CD4-positive, alpha-beta T cell (primary cell): ENCODE measurements around the gene MXI1. TPM values are rescaled to one million over a fixed set of nuclear protein-coding genes. Genes with fewer than 3 reads are reported as not detected.
"Not testable (repeated sequence)": the region's sequence is repeated elsewhere in the genome, so short reads cannot be mapped to it uniquely, and the experiment has no call there.

ENCODE experiments used
- ATAC-seq: fragments of 200-7000 bp; cut with Tn5 transposase; one replicate; pipeline ENCODE4 v1.10.0; 2022; ENCODE audit warnings: mild to moderate bottlenecking; ENCODE audit not compliant: poor library complexity
- CTCF ChIA-PET: fragments of 350-600 bp; sonication (Branson Sonifier 250); formaldehyde crosslinking; loops from one replicate; lab custom pipeline; 2021; ENCODE audit warnings: antibody characterized with exemption, inconsistent platforms; lab: Charles Lee
- POLR2A ChIA-PET: fragments of 350-600 bp; sonication (Branson Sonifier 250); formaldehyde crosslinking; loops from one replicate; lab custom pipeline; 2021; ENCODE audit warnings: antibody characterized with exemption, inconsistent platforms; lab: Charles Lee
- DNase-seq, 14 experiments: peaks; one replicate each; pipeline ENCODE4 v3.0.0-alpha.2; 2013 to 2020; ENCODE audit warnings: mixed read lengths in 2 of 14
- H3K27ac ChIP-seq, 2 donors: one replicate each; pipeline versions ENCODE4 v1.5.1 to v1.7.0; 2013; ENCODE audit warnings: low read length in 2 of 2, low read depth in 1 of 2, mild to moderate bottlenecking in 1 of 2
- H3K27me3 ChIP-seq, 2 experiments: 1 replicate in 1 of 2; 2 replicates in 1 of 2; pipeline versions ENCODE4 v1.6.1 to v1.7.0; 2013; ENCODE audit warnings: low read length in 2 of 2, control low read depth in 1 of 2, mild to moderate bottlenecking in 1 of 2, moderate library complexity in 1 of 2; ENCODE audit not compliant: insufficient read depth in 2 of 2, control insufficient read depth in 1 of 2
- H3K36me3 ChIP-seq: one replicate; pipeline ENCODE4 v1.6.1; 2013; ENCODE audit warnings: low read length, control low read depth; ENCODE audit not compliant: insufficient read depth
- H3K4me1 ChIP-seq: one replicate; pipeline ENCODE4 v1.6.1; 2013; ENCODE audit warnings: low read length, control low read depth; ENCODE audit not compliant: insufficient read depth
- H3K4me3 ChIP-seq: one replicate; pipeline ENCODE4 v1.5.1; 2013; ENCODE audit warnings: mild to moderate bottlenecking, low read length, moderate library complexity
- H3K9me3 ChIP-seq, 2 experiments: 1 replicate in 1 of 2; 2 replicates in 1 of 2; pipeline versions ENCODE4 v1.6.1 to v1.7.0; 2013; ENCODE audit warnings: low read length in 2 of 2, mild to moderate bottlenecking in 2 of 2, control low read depth in 1 of 2, moderate library complexity in 1 of 2; ENCODE audit not compliant: control insufficient read depth in 1 of 2, insufficient read depth in 1 of 2
- H3K27ac Mint-ChIP-seq: one replicate; pipeline ENCODE4 v1.8.0; 2020; ENCODE audit warnings: mixed read lengths
- H3K27me3 Mint-ChIP-seq: one replicate; pipeline ENCODE4 v1.8.0; 2021; ENCODE audit warnings: mixed read lengths
- H3K36me3 Mint-ChIP-seq: one replicate; pipeline ENCODE4 v1.8.0; 2021; ENCODE audit warnings: low read depth, mixed read lengths
- H3K4me1 Mint-ChIP-seq: one replicate; pipeline ENCODE4 v1.8.0; 2021; ENCODE audit warnings: low read depth, mixed read lengths
- H3K4me3 Mint-ChIP-seq: one replicate; pipeline ENCODE4 v1.8.0; 2020; ENCODE audit warnings: mild to moderate bottlenecking, mixed read lengths
- H3K9me3 Mint-ChIP-seq: one replicate; pipeline ENCODE4 v1.8.0; 2020; ENCODE audit warnings: mixed read lengths
- CTCF ChIP-seq: fragments of 200-600 bp; IDR thresholded peaks from one replicate; pipeline ENCODE4 v1.8.0; 2022; ENCODE audit warnings: antibody characterized with exemption, mild to moderate bottlenecking
- intact Hi-C, 2 experiments: fragments of 100-400 bp; cut with DNase I in 1 of 2; cut with micrococcal nuclease in 1 of 2; formaldehyde crosslinking; loops; one replicate each; pipeline versions ENCODE4 v1.15.1 to v1.9.0; 2023 to 2025; cut with DNase I, micrococcal nuclease
- total RNA-seq, 174 experiments: library from RNA in 2 of 174; stranded (reverse) in 2 of 174; gene quantifications; one replicate each; pipeline ENCODE4 v1.2.3 and lab custom pipeline; 2021 to 2026

Gene MXI1
- total RNA-seq, 2 experiments from 2014 or later: 74.3 to 84.3 TPM

DNA sequence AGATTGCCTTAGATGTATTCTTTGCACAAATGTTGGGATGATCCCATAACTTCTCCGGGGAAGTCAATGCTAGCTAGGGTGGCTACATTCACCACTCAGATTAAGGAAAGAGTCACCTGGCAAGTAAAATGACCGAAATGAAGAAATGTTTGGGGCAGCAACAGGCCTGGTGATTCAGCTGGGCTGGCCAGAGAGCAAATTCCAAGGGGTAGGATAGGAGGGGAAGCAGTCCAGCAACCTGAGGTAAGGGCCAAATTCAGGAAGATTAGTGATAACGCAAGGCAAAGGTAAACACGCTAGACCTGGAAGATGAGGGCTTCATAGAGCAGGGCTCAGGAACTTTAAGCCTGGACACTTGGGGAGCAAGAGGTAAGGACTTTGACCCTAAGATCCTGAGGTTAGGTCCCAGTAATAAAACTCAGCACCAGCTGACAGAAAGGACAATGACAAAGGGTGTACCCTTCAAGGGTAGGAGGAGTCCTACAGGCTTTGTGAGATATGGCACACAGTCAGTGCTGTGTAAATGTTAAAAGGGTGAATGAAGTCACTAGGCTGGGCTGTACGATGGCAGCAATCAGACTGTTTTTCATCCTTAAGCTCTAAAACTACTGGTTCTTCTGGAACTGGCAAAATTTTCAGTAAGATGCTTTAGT, 120.0 kb downstream of the MXI1 start:
- ChIA-PET CTCF (no interaction called here), POLR2A (no interaction called here)
- no peaks in the 10 kb centered on the region for H3K4me1 ChIP-seq
- Mint-ChIP-seq H3K36me3 (no peaks in the 10 kb centered on the region), H3K9me3 (peaks cover 9% of the 10 kb centered on the region), H3K4me1 (no peaks in the 10 kb centered on the region), H3K27ac (no peak overlapping the region), H3K4me3 (no peak overlapping the region), H3K27me3 (no peaks in the 10 kb centered on the region)
- H3K27ac ChIP-seq: no peak overlapping the region
- ATAC-seq (no peak), DNase-seq (no peak)
- no peaks in the 10 kb centered on the region for H3K36me3 ChIP-seq
- no peaks in the 10 kb centered on the region for H3K27me3 ChIP-seq
- no peak overlapping the region for H3K4me3 ChIP-seq
- peaks cover 10 to 19% of the 10 kb centered on the region in 2 experiments for H3K9me3 ChIP-seq
- intact Hi-C loops: no loop called here
- no peak for TF ChIP-seq CTCF

DNA sequence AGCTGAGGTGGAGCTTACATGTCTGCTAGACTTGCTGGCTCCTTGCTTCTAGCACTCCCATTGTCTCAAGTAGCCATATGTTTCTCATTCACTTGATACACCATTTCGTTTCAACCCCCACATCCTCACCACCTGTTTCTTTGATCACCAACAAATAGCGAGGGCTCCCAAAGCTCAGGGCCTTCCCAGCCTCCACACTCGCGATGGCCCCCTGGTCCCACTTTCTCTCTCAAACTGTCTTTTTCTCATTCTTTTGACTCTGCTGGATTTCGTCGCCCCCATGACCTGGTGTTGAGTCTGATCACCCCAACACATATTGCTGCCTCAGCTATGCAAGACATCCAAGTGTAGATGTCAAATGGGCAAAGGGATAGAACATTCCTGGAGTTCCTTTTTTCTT, 123.3 kb downstream of the MXI1 start:
- ChIA-PET CTCF (no interaction called here), POLR2A (no interaction called here)
- H3K27me3 Mint-ChIP-seq: no peaks in the 10 kb centered on the region
- H3K4me1 Mint-ChIP-seq: peaks cover 6% of the 10 kb centered on the region
- Histone ChIP-seq H3K4me3 (no peak overlapping the region), H3K4me1 (peaks cover 2% of the 10 kb centered on the region), H3K36me3 (no peaks in the 10 kb centered on the region), H3K27me3 (no peaks in the 10 kb centered on the region), H3K27ac (no peak overlapping the region), H3K9me3 (peaks cover 10 to 19% of the 10 kb centered on the region in 2 experiments)
- H3K4me3 Mint-ChIP-seq: no peak overlapping the region
- ATAC-seq (no peak), DNase-seq (no peak)
- H3K27ac Mint-ChIP-seq: no peak overlapping the region
- TF ChIP-seq CTCF: no peak
- H3K9me3 Mint-ChIP-seq: peaks cover 7% of the 10 kb centered on the region
- intact Hi-C loops: no loop called here
- no peaks in the 10 kb centered on the region for H3K36me3 Mint-ChIP-seq

GRCh38 chr10:110331226-110331795, 123.9 kb downstream of the MXI1 start:
- H3K27ac Mint-ChIP-seq: not testable (repeated sequence)

More at GRCh38 chr10:110331226-110331795, 123.9 kb downstream of the MXI1 start:
- H3K27me3 ChIP-seq, H3K9me3 Mint-ChIP-seq, H3K4me3 Mint-ChIP-seq, H3K36me3 ChIP-seq, H3K27me3 Mint-ChIP-seq, DNase-seq, H3K27ac ChIP-seq, H3K36me3 Mint-ChIP-seq, H3K4me3 ChIP-seq, POLR2A ChIA-PET, intact Hi-C loops, H3K4me1 Mint-ChIP-seq, CTCF ChIA-PET, H3K4me1 ChIP-seq, ATAC-seq: not testable (repeated sequence)
- H3K9me3 ChIP-seq: peaks cover 10 to 19% of the 10 kb centered on the region in 2 experiments
